K562 (cell line): ENCODE results near the gene ZBTB32. TPM values are rescaled to one million over a fixed set of nuclear protein-coding genes. Genes with fewer than 3 reads are reported as not detected.

Experiments used
- ARHGAP35 ChIP-seq: fragments of 450-650 bp; IDR thresholded peaks from 2 replicates; pipeline ENCODE4 v1.6.1; 2018; ENCODE audit not compliant: partially characterized antibody
- CC2D1A ChIP-seq: fragments of 450-650 bp; IDR thresholded peaks from 2 replicates; pipeline ENCODE4 v1.6.1; 2017; ENCODE audit warnings: mild to moderate bottlenecking
- ELF4 ChIP-seq: fragments of 450-650 bp; formaldehyde crosslinking; IDR thresholded peaks from 2 replicates; pipeline ENCODE4 v1.4.0; 2022; ENCODE audit warnings: missing genetic modification characterization
- KHSRP ChIP-seq: fragments of 450-650 bp; IDR thresholded peaks from 2 replicates; pipeline ENCODE4 v1.6.1; 2017
- NFATC3 ChIP-seq: fragments of 450-650 bp; IDR thresholded peaks from 2 replicates; pipeline ENCODE4 v1.6.1; 2017; ENCODE audit warnings: mild to moderate bottlenecking
- POLR3A ChIP-seq: IDR thresholded peaks from 2 replicates; pipeline ENCODE4 v1.6.1; 2011; ENCODE audit warnings: borderline replicate concordance, mild to moderate bottlenecking, moderate library complexity; ENCODE audit not compliant: insufficient read length, insufficient read depth; ENCODE audit errors: extremely low read depth
- SRSF9 ChIP-seq: fragments of 200-400 bp; formaldehyde crosslinking; IDR thresholded peaks from 2 replicates; pipeline ENCODE4 v1.6.1; 2017; ENCODE audit warnings: low read depth, low read length, borderline replicate concordance
- SUPT5H ChIP-seq: fragments of 450-650 bp; IDR thresholded peaks from 2 replicates; pipeline ENCODE4 v1.6.1; 2016
- TRIM28 ChIP-seq: fragments of 450-650 bp; IDR thresholded peaks from 2 replicates; pipeline ENCODE4 v1.6.1; 2017
- ZBTB1 ChIP-seq: sonication (generic); formaldehyde crosslinking; IDR thresholded peaks from 2 replicates; pipeline ENCODE4 v1.8.1; 2023; ENCODE audit warnings: missing genetic modification reagents, low read depth, mild to moderate bottlenecking, borderline replicate concordance
- ZNF316 ChIP-seq: fragments of 450-650 bp; IDR thresholded peaks from 2 replicates; pipeline ENCODE4 v1.6.1; 2016
- ZNF431 ChIP-seq: sonication (generic); formaldehyde crosslinking; IDR thresholded peaks from 2 replicates; pipeline ENCODE4 v1.8.0; 2022; ENCODE audit warnings: mild to moderate bottlenecking, missing genetic modification reagents
- ZNF444 ChIP-seq: fragments of 250-450 bp; sonication (Bioruptor Pico); IDR thresholded peaks from 2 replicates; pipeline ENCODE4 v1.4.0; 2020; ENCODE audit warnings: mild to moderate bottlenecking, moderate library complexity
- ZNF644 ChIP-seq: fragments of 200-800 bp; sonication (Bioruptor generic); IDR thresholded peaks from 2 replicates; pipeline ENCODE4 v1.6.1; 2016; ENCODE audit warnings: low read depth, missing genetic modification characterization, missing compliant biosample characterization
- ZNF707 ChIP-seq: fragments of 250-450 bp; sonication (Bioruptor Pico); conservative IDR thresholded peaks from 2 replicates; pipeline ENCODE4 v1.8.0; 2022; ENCODE audit warnings: inconsistent platforms, mild to moderate bottlenecking, moderate library complexity
- ZNF764 ChIP-seq: fragments of 250-450 bp; sonication (Bioruptor Pico); IDR thresholded peaks from 2 replicates; pipeline ENCODE4 v1.4.0; 2020; ENCODE audit warnings: low read depth, mild to moderate bottlenecking, moderate library complexity
- ZNF79 ChIP-seq: fragments of 250-450 bp; sonication (Bioruptor Pico); IDR thresholded peaks from 2 replicates; pipeline ENCODE4 v1.4.0; 2020; ENCODE audit warnings: low read depth, mild to moderate bottlenecking, moderate library complexity
- ZNF830 ChIP-seq: fragments of 250-450 bp; sonication (Bioruptor Pico); IDR thresholded peaks from 2 replicates; pipeline ENCODE4 v1.5.0; 2021; ENCODE audit warnings: mild to moderate bottlenecking
- polyA plus RNA-seq, 8 experiments: library from polyadenylated mRNA; depleted of rRNA in 4 of 8; stranded (reverse) in 5 of 8; unstranded in 3 of 8; fragments of >200 nt; fragmentation: Nextera tagmentation in 2 of 8; fragmentation: Illumina TruSeq in 1 of 8; extraction: Ambion mirVana in 2 of 8; extraction: Trizol in 1 of 8; gene quantifications; 2 replicates each; pipeline versions ENCODE4 v1.2.1 to v1.2.3, GENCODE V29; 2011 to 2014; ENCODE audit warnings: inconsistent platforms in 1 of 8, missing spikeins in 1 of 8
- total RNA-seq, 7 experiments: library from RNA; depleted of rRNA in 6 of 7; stranded (reverse); fragments of >200 nt in 6 of 7; fragmentation: Illumina TruSeq in 2 of 7; extraction: Trizol in 2 of 7; gene quantifications; 2 replicates each; pipeline versions ENCODE4 v1.2.1 to v1.2.3, GENCODE V29; 2011 to 2021; ENCODE audit warnings: low replicate concordance in 1 of 7
- TF ChIP-seq, protein P1 (sequence below): fragments of 200-800 bp; sonication (Bioruptor generic); IDR thresholded peaks from 2 replicates; pipeline ENCODE4 v1.6.1; 2016; ENCODE audit warnings: missing genetic modification characterization, missing compliant biosample characterization
- TF ChIP-seq, protein P2 (sequence below), 2 experiments: fragments of 450-650 bp in 1 of 2; sonication (generic) in 1 of 2; formaldehyde crosslinking in 1 of 2; IDR thresholded peaks in 1 of 2; conservative IDR thresholded peaks in 1 of 2; 2 replicates each; pipeline versions ENCODE4 v1.6.1 to v1.8.1; 2016 to 2023; ENCODE audit warnings: mild to moderate bottlenecking in 2 of 2, moderate library complexity in 2 of 2, inconsistent platforms in 1 of 2, missing genetic modification reagents in 1 of 2
- TF ChIP-seq, protein P3 (sequence below), 2 experiments: fragments of 450-650 bp; conservative IDR thresholded peaks; 2 replicates each; pipeline ENCODE4 v1.6.1; 2017; ENCODE audit warnings: mild to moderate bottlenecking in 2 of 2, moderate library complexity in 2 of 2

Gene ZBTB32
- total and polyA plus RNA-seq, 9 of the 15 experiments (the other 6 are each of a cell fraction or from before 2014, with no cell fraction given) = 0.20 TPM; not detected in 8

DNA sequence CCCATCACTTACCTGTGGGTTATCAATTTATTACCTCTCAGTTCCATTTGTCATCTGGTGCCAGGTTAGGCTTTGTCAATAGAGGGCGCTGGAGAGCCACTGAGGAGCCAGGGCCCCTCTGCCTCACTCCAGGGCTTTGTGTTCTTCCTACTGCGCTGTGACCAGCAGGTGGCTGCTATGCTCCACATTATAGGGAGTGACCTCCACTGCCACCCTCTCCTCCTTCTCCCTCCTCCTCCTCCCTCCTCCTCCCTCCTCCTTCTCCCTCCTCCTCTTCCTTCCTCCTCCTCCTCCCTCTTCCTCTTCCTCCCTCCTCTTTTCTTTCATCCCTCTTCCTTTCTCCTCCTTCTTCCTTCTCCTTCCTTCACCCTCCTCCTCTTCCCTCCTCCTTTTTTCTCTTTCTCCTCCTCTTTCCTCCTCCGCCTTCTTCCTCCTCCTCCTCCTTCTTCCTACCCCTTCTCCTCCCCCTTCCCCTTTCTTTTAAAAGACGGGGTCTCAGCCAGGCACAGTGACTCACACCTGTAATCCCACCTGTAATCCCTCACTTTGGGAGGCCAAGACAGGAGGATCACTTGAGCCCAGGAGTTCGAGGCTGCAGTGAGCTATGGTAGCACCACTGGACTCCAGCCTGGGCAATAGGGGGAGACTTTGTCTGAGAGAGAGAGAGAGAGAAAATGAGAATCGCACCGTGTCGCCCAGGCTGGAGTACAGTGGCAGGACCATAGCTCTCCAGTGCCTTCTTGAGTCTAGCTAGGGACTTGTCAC lies 10.3 kb upstream of the ZBTB32 start (continued):
- TF ChIP-seq, protein P1, sequence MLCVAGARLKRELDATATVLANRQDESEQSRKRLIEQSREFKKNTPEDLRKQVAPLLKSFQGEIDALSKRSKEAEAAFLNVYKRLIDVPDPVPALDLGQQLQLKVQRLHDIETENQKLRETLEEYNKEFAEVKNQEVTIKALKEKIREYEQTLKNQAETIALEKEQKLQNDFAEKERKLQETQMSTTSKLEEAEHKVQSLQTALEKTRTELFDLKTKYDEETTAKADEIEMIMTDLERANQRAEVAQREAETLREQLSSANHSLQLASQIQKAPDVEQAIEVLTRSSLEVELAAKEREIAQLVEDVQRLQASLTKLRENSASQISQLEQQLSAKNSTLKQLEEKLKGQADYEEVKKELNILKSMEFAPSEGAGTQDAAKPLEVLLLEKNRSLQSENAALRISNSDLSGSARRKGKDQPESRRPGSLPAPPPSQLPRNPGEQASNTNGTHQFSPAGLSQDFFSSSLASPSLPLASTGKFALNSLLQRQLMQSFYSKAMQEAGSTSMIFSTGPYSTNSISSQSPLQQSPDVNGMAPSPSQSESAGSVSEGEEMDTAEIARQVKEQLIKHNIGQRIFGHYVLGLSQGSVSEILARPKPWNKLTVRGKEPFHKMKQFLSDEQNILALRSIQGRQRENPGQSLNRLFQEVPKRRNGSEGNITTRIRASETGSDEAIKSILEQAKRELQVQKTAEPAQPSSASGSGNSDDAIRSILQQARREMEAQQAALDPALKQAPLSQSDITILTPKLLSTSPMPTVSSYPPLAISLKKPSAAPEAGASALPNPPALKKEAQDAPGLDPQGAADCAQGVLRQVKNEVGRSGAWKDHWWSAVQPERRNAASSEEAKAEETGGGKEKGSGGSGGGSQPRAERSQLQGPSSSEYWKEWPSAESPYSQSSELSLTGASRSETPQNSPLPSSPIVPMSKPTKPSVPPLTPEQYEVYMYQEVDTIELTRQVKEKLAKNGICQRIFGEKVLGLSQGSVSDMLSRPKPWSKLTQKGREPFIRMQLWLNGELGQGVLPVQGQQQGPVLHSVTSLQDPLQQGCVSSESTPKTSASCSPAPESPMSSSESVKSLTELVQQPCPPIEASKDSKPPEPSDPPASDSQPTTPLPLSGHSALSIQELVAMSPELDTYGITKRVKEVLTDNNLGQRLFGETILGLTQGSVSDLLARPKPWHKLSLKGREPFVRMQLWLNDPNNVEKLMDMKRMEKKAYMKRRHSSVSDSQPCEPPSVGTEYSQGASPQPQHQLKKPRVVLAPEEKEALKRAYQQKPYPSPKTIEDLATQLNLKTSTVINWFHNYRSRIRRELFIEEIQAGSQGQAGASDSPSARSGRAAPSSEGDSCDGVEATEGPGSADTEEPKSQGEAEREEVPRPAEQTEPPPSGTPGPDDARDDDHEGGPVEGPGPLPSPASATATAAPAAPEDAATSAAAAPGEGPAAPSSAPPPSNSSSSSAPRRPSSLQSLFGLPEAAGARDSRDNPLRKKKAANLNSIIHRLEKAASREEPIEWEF (CRISPR knock-in tag) = no peak
- TF ChIP-seq ZNF707 = no peak
- TF ChIP-seq, protein P2, sequence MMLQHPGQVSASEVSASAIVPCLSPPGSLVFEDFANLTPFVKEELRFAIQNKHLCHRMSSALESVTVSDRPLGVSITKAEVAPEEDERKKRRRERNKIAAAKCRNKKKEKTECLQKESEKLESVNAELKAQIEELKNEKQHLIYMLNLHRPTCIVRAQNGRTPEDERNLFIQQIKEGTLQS (IDR thresholded peaks at IDR 0.05) = no peak
- TF ChIP-seq, protein P2 (CRISPR knock-in tag; conservative IDR thresholded peaks at IDR 0.05) = no peak
- no peak for TF ChIP-seq ZNF79 (CRISPR knock-in tag)
- peak; percentile 95 for TF ChIP-seq ELF4 (CRISPR knock-in tag)
- no peak for TF ChIP-seq SRSF9
- TF ChIP-seq, protein P3, sequence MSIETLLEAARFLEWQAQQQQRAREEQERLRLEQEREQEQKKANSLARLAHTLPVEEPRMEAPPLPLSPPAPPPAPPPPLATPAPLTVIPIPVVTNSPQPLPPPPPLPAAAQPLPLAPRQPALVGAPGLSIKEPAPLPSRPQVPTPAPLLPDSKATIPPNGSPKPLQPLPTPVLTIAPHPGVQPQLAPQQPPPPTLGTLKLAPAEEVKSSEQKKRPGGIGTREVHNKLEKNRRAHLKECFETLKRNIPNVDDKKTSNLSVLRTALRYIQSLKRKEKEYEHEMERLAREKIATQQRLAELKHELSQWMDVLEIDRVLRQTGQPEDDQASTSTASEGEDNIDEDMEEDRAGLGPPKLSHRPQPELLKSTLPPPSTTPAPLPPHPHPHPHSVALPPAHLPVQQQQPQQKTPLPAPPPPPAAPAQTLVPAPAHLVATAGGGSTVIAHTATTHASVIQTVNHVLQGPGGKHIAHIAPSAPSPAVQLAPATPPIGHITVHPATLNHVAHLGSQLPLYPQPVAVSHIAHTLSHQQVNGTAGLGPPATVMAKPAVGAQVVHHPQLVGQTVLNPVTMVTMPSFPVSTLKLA (conservative IDR thresholded peaks at IDR 0.05) = peak in 1 of 2 experiments; percentile 50; a peak in 2 of 4 replicates
- no peak for TF ChIP-seq TRIM28
- no peak for TF ChIP-seq ZNF431 (CRISPR knock-in tag)
- peak; percentile 77 for TF ChIP-seq ARHGAP35
- TF ChIP-seq POLR3A = no peak
- TF ChIP-seq KHSRP = no peak
- TF ChIP-seq NFATC3 = no peak
- TF ChIP-seq ZNF830 (CRISPR knock-in tag) = no peak
- TF ChIP-seq ZBTB1 (CRISPR knock-in tag) = no peak
- TF ChIP-seq CC2D1A = peak; percentile 94
- no peak for TF ChIP-seq ZNF444 (CRISPR knock-in tag)
- no peak for TF ChIP-seq SUPT5H
- TF ChIP-seq ZNF764 (CRISPR knock-in tag) = no peak
- no peak for TF ChIP-seq ZNF316
- TF ChIP-seq ZNF644 (tag) = no peak
